Glomerular endothelial cell (primary cell): ENCODE measurements around the gene PFDN1. TPM values are rescaled to one million over a fixed set of nuclear protein-coding genes. Genes with fewer than 3 reads are reported as not detected.

Source experiments
- DNase-seq: peaks from one replicate; pipeline ENCODE4 v3.0.0-alpha.2; 2011; ENCODE audit warnings: low read depth, low spot score; ENCODE audit errors: extremely low read depth
- total RNA-seq: library from RNA; depleted of rRNA; stranded (reverse); fragments of >200 nt; gene quantifications from 2 replicates; pipeline ENCODE4 v1.2.3, GENCODE V29; 2015

The PFDN1 gene
- total RNA-seq, 1 donor from 2014 or later = 166 TPM

GRCh38 chr5:140329739-140330481 lies 27.0 kb upstream of the PFDN1 start:
- DNase-seq = peak; percentile 61

DNA sequence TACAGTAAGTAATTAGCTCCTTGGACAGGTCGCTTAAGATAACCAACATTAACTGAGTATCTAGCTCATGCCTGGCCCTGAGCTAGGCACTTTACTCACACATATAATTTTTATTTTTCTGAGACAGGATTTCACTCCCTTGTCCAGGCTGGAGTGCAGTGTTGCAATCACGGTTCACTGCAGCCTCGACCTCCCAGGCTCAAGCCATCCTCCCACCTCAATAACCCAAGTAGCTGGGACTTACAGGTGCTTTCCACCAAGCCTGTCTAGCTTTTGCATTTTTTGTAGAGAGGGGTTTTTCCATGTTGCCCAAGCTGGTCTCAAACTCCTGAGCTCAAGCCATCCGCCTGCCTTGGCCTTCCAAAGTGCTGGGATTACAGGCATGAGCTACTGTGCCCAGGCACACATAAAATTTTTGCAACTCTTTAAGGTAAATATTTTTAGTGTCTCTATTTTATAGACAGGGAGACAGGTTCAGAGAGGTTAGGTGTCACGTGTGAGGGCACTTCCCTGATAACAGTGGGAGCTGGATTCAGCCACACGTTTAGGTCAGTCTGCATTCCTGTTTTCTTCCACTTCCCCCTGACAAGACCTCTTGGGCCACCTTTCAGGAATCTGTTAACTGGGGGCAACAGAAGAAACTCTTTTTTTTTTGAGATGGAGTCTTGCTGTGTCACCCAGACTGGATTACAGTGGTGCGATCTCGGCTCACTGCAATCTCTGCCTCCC lies 25.3 kb upstream of the PFDN1 start:
- DNase-seq = no peak

- DNase-seq = no peak
Observed at GRCh38 chr5:140327589-140327988, 24.7 kb upstream of the PFDN1 start.

- DNase-seq = no peak
Observed at GRCh38 chr5:140325486-140325885, 22.6 kb upstream of the PFDN1 start.

DNA sequence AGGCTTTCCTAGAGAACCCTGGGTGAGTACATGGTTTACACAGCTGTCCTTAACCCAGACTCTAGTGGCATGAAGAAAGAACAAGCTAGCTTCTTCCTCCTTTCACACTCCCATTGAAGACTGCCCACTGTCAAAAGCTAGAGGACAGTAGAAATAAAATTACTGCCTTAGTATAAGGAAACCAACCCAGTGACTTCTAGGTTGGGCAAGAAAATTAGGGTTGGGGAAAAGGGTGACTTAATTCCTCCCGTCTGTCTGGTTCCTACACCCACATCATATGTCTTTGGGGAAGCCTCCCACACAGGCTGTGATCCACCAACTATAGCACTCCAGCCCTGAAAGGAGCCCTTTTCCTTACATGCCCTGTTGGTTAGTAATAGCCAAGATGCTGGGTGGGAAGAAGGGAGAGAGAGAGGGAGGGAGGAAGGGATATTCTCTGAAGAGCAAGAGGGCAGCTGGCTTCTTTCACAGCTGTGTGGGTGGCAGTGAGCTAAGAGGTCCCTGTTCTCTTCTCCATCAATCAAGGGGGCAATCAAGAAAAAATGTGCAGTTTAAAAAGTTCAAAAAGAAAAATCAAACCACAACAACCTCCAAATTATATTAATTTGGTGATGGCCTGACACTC lies 21.8 kb upstream of the PFDN1 start:
- DNase-seq = no peak

GRCh38 chr5:140324041-140324600 lies 21.2 kb upstream of the PFDN1 start:
- no peak for DNase-seq

GRCh38 chr5:140322751-140323731 lies 20.1 kb upstream of the PFDN1 start:
- DNase-seq = no peak

DNA sequence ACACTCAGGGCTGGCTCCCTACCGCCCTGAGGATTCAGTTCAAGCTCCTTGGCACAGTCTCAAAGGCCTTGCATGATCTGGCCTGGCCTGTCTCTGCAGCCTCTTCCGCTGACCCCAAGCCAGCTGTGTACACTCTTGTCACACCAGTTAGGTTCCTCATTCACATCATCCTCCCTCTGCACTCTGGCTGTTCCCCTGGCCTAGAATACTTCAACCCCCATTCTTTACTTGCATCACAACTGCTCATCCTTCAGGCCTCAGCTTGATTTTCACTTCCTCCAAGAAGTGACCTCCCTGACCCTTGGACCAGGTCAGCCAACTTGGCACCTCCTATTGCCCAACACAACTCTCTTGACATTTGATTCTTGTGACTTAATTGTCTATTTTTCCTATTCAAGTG lies 18.9 kb upstream of the PFDN1 start:
- no peak for DNase-seq

DNA sequence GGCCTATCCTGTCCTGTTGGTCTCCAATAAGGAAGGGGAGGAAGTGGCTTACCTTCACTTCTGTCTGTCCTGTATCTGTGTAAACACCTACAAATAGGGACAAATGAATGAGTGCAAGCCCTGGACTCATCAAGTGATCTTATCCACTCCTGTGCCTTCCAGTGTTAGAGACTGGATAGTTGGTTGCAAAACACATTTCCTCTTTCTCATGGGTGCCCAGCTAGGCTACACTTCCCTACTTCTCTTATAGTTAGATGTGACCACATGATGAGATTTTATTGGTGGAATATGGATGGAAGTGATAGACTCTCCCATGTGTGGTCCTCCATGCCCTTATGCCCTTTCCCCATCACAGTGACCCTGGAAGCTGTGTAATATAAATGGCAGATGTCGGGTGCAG lies 16.9 kb upstream of the PFDN1 start:
- no peak for DNase-seq

DNA sequence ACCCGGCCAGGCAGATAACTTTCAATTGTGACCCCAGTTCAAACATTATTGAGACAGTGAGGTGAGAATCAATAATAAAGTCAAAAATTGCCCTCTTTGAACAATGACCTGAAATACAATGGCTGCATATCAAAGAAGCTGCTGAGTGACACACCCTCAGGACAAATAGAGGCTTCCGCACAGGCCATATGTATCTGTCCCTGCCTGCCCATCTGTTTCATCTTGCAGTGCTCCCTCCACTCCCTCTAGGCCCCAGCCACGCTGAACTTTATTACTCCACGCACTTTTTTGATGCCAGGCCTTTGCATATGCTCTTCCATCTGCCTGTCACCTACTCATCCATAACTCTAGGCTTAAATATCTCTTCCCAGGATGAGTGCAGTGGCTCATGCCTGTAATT lies 15.9 kb upstream of the PFDN1 start:
- DNase-seq = no peak

GRCh38 chr5:140317859-140318258 lies 15.0 kb upstream of the PFDN1 start:
- DNase-seq = no peak

DNA sequence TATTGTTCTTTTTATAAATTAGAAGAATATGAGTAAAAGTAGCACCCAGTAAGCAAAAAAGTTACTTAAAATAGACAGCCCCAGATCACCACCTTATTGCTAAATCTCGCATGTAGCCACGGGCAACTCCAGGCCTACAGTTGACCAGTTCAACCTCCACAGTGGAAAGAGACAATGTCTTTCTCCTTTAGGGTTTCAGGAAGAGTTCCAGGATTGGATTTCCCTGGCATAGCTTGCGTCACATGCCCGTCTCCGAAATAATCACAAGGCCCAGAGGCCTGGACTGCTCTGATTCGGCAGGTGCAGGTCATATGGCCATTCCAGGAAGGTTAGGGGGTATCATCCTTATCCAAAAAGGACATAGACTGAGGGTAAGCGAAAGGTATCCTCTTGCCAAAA lies 9.9 kb upstream of the PFDN1 start:
- no peak for DNase-seq

DNA sequence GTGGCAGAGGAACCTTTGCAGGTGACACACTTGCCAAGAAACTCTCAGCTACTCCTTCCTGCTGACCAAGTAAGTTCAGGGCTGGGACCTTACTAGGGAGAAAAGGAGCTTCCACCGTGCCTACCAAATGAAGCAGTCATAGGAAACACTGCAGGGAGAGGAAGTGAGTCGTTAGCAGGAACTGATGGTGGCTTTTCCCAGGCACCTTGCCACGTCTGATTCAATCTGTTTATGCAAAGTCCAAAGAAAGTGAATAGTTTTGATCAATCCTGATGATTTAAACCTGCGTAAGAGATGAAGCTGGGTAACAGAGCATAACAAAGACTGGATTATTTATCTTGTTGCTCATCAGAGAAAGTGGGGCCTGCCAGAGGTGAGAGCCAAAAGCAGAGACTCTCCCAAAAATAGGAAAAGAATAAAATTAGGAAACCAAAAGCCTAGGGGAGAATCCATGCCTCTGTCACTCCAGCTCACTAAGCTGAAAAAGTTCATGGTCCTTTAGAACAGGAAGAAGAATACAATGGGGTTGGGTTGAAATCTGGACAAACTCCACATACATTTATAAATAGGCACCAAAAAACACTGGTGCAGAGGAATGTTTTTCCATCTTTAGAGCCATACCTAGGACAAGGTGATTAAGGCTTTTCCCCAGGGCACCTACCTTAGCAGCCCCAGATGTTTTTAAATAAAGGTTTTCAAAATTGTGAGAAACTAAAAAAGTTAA lies 9.3 kb upstream of the PFDN1 start:
- peak; percentile 99 for DNase-seq

- peak; percentile 88 for DNase-seq
Observed at GRCh38 chr5:140311011-140311467, 8.1 kb upstream of the PFDN1 start.

GRCh38 chr5:140310434-140310833 lies 7.5 kb upstream of the PFDN1 start:
- no peak for DNase-seq

DNA sequence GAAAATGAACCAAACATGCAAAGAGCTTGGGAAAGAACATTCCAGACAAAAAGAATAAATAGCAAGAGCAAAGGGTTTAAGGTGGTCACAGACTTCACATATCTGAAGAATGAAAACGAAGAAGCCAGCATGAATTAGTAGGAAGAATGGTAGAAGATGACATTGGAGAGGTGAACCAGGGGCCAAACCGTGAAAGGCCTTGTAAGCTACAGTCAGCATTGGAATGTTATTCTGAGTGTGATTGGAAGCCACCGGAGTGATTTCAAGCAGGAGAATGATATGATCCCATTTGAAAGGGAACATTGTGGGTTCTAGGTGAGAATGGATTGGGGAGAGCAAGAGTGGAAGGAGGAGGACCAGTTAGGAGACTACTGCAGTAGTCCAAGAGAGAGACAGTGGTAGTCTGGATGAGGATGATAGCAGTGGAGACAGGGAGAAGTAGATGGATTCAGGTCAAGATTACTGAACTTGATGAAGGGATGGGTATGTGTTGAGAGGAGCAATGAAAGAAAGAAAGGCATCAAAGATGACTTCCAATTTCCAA lies 6.9 kb upstream of the PFDN1 start:
- no peak for DNase-seq

DNA sequence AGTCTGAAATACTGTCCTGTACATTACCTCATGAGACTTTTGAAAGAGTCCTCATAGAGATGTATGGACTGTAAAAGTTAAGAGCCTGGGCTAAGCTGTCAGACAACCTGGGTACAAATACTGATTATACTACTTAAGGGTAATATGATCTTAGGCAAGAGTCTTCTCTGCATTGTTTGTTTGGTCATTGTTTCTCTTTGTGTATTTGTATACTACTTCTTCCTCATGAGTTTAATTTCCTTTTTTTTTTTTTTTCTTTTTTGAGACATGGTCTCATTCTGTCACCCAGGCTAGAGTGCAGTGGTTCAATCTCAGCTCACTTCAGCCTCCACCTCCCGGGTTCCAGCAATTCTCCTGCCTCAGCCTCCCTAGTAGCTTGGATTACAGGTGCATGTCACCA lies 2.6 kb upstream of the PFDN1 start:
- no peak for DNase-seq

GRCh38 chr5:140303966-140304365 lies 1.1 kb upstream of the PFDN1 start:
- DNase-seq = no peak

GRCh38 chr5:140301136-140301535 lies 1.8 kb downstream of the PFDN1 start:
- no peak for DNase-seq
